ENCODE measurements around the gene TSPAN32.

DNA sequence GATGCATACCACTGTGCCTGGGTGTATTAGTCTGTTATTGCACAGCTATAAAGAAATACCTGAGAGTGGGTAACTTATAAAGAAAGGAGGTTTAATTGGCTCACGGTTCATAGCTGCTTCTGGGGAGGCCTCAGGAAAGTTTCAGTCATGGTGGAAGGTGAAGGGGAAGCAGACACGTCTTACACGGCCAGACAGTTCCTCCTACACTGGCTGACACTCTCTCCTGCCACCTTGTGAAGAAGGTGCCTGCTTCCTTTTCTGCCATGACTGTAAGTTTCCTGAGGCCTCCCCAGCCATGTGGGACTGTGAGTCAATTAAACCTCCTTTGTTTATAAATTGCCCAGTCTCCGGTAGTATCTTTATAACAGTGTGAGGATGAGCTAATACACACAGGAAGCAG lies 41.7 kb downstream of the TSPAN32 start:
- TF ChIP-seq FOXK2 (IDR thresholded peaks at IDR 0.05) (no peak), HDAC2 (IDR thresholded peaks at IDR 0.05) (no peak), ASH2L (IDR thresholded peaks at IDR 0.05; ENCODE audit: borderline replicate concordance, low read depth) (no peak), POLR2AphosphoS2 (IDR thresholded peaks at IDR 0.05; ENCODE audit: low read depth, low read length) (no peak)
- TF ChIP-seq, protein P1, sequence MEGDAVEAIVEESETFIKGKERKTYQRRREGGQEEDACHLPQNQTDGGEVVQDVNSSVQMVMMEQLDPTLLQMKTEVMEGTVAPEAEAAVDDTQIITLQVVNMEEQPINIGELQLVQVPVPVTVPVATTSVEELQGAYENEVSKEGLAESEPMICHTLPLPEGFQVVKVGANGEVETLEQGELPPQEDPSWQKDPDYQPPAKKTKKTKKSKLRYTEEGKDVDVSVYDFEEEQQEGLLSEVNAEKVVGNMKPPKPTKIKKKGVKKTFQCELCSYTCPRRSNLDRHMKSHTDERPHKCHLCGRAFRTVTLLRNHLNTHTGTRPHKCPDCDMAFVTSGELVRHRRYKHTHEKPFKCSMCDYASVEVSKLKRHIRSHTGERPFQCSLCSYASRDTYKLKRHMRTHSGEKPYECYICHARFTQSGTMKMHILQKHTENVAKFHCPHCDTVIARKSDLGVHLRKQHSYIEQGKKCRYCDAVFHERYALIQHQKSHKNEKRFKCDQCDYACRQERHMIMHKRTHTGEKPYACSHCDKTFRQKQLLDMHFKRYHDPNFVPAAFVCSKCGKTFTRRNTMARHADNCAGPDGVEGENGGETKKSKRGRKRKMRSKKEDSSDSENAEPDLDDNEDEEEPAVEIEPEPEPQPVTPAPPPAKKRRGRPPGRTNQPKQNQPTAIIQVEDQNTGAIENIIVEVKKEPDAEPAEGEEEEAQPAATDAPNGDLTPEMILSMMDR (IDR thresholded peaks at IDR 0.05 in 2 of 3, conservative IDR thresholded peaks at IDR 0.05 in 1 of 3; ENCODE audit: control insufficient read depth in 2 of 3, extremely low read depth in 1 of 3, insufficient read depth in 1 of 3, low read depth in 3 of 3, low read length in 3 of 3), result no peak

All from GM12878 (cell line).